MM.1S (cell line): ENCODE results near the gene RCN1.

Source experiments
- EZH2 ChIP-seq: fragments of 300-600 bp; sonication (generic); optimal IDR thresholded peaks from 2 replicates; pipeline ENCODE3; 2017; ENCODE audit warnings: low read depth, mild to moderate bottlenecking, antibody characterized with exemption, low read length, mixed read lengths
- EZH2phosphoT487 ChIP-seq: fragments of 300-600 bp; sonication (generic); IDR thresholded peaks from 2 replicates; pipeline ENCODE4 v1.6.1; 2018; ENCODE audit warnings: antibody characterized with exemption, low read length
- TF ChIP-seq, protein P1 (sequence below): fragments of 300-600 bp; sonication (generic); IDR thresholded peaks from 2 replicates; pipeline ENCODE4 v1.5.1; 2016; ENCODE audit warnings: antibody characterized with exemption, low read length, mixed read lengths

DNA sequence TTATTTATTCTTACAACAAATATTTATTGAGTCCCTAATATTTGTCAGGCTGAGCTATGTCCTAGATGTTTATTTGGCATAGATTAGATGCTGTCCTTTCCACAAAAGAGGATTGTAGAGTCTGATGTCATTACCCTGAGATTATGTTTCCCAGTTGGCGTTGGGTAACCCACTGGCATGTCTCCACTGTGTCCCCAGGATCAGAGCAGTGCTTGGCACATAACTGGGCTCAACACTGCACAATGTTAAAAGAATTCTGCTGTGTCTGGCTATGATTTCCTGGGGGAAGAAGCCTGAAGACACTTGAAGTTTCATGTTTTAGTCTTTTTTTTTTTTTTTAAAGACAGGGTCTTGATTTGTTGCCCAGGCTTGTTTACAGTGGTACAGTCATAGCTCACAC, 4.0 kb downstream of the RCN1 start:
- no peak for TF ChIP-seq EZH2
- TF ChIP-seq, protein P1, sequence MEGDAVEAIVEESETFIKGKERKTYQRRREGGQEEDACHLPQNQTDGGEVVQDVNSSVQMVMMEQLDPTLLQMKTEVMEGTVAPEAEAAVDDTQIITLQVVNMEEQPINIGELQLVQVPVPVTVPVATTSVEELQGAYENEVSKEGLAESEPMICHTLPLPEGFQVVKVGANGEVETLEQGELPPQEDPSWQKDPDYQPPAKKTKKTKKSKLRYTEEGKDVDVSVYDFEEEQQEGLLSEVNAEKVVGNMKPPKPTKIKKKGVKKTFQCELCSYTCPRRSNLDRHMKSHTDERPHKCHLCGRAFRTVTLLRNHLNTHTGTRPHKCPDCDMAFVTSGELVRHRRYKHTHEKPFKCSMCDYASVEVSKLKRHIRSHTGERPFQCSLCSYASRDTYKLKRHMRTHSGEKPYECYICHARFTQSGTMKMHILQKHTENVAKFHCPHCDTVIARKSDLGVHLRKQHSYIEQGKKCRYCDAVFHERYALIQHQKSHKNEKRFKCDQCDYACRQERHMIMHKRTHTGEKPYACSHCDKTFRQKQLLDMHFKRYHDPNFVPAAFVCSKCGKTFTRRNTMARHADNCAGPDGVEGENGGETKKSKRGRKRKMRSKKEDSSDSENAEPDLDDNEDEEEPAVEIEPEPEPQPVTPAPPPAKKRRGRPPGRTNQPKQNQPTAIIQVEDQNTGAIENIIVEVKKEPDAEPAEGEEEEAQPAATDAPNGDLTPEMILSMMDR: no peak
- TF ChIP-seq EZH2phosphoT487: no peak
